ENCODE results near the gene KCNK5.

GRCh38 chr6:39154705-39155104, 74.6 kb downstream of the KCNK5 start:
- TF ChIP-seq EZH2 (IDR thresholded peaks at IDR 0.05) (no peak), POLR2AphosphoS5 (IDR thresholded peaks at IDR 0.05; ENCODE audit: borderline replicate concordance, low read depth, low read length) (no peak), FOXP2 (optimal IDR thresholded peaks at IDR 0.05; ENCODE audit: control extremely low read depth, extremely low read length, insufficient read depth) (no peak)
